Measurements from ENCODE around the gene DOCK10.
"Not testable (repeated sequence)": the region's sequence is repeated elsewhere in the genome, so short reads cannot be mapped to it uniquely, and the experiment has no call there.

DOCK10 gene

GRCh38 chr2:224973112-224974016 lies 68.9 kb downstream of the DOCK10 start:
- DNase-seq: no peak

GRCh38 chr2:224971214-224971613 lies 71.1 kb downstream of the DOCK10 start:
- no peak for DNase-seq

- DNase-seq: no peak
Measured at GRCh38 chr2:224970311-224970710, 72.0 kb downstream of the DOCK10 start.

GRCh38 chr2:224969633-224970260 lies 72.5 kb downstream of the DOCK10 start:
- no peak for DNase-seq

GRCh38 chr2:224969095-224969494 lies 73.2 kb downstream of the DOCK10 start:
- DNase-seq: no peak

GRCh38 chr2:224968051-224968450 lies 74.2 kb downstream of the DOCK10 start:
- no peak for DNase-seq

GRCh38 chr2:224966613-224967012 lies 75.7 kb downstream of the DOCK10 start:
- DNase-seq: no peak

- no peak for DNase-seq
Measured at GRCh38 chr2:224959556-224959955, 82.7 kb downstream of the DOCK10 start.

- DNase-seq: no peak
Measured at GRCh38 chr2:224958873-224959272, 83.4 kb downstream of the DOCK10 start.

GRCh38 chr2:224958462-224958857 lies 83.8 kb downstream of the DOCK10 start:
- no peak for DNase-seq

- no peak for DNase-seq
Measured at GRCh38 chr2:224957540-224958461, 84.5 kb downstream of the DOCK10 start.

GRCh38 chr2:224956706-224957105 lies 85.6 kb downstream of the DOCK10 start:
- DNase-seq: no peak

- no peak for DNase-seq
Measured at GRCh38 chr2:224954980-224955379, 87.3 kb downstream of the DOCK10 start.

- peak in 2 of 4 experiments; percentile 6 to 9 for DNase-seq
Measured at GRCh38 chr2:224952936-224953657, 89.2 kb downstream of the DOCK10 start.

- DNase-seq: no peak
Measured at GRCh38 chr2:224951723-224952481, 90.4 kb downstream of the DOCK10 start.

- no peak for DNase-seq
Measured at GRCh38 chr2:224948859-224949258, 93.4 kb downstream of the DOCK10 start.

GRCh38 chr2:224948005-224948404 lies 94.3 kb downstream of the DOCK10 start:
- DNase-seq: no peak

- no peak for DNase-seq
Measured at GRCh38 chr2:224947566-224947965, 94.7 kb downstream of the DOCK10 start.

- no peak for DNase-seq
Measured at GRCh38 chr2:224946895-224947294, 95.4 kb downstream of the DOCK10 start.

- no peak for DNase-seq
Measured at GRCh38 chr2:224944707-224945547, 97.3 kb downstream of the DOCK10 start.

GRCh38 chr2:224943601-224944041 lies 98.6 kb downstream of the DOCK10 start:
- not testable (repeated sequence) for DNase-seq

Data from activated CD4-positive, CD25-positive, alpha-beta regulatory T cell (primary cell).